Breast epithelium (tissue), 3 donors: ENCODE data around the gene BBX.

ENCODE experiments used
- POLR2A ChIP-seq: fragments of 450-650 bp; IDR thresholded peaks from one replicate; pipeline ENCODE4 v1.6.1; 2016; ENCODE audit warnings: antibody characterized with exemption, mild to moderate bottlenecking, moderate library complexity
- POLR2AphosphoS5 ChIP-seq, 3 donors: sonication (generic); formaldehyde crosslinking; IDR thresholded peaks; one replicate each; pipeline ENCODE4 v1.6.1; 2017; ENCODE audit warnings: antibody characterized with exemption in 3 of 3
- TF ChIP-seq, protein P1 (sequence below), 3 donors: fragments of 450-650 bp; IDR thresholded peaks; one replicate each; pipeline ENCODE4 v1.5.1; 2016 to 2017; ENCODE audit warnings: antibody characterized with exemption in 3 of 3, mild to moderate bottlenecking in 3 of 3, moderate library complexity in 3 of 3

DNA sequence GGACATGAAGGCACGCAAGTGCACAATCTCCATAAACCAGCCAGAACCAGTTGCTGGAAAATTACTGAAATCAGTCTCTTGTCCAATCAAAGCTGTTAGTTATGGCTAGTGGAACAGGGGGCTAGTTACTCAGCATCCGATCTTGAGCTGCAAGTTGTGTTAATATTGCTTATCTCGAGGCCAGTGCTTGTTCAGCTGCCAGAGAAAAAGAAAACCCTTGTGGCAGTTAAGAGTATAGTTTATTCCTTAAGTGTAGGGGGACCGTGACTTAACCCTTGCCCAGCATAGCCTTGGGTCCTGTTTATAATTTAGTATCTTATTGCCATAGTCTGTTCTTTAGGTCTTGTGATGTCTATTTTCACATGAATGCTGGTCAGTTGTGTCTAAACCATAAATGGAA lies 299.5 kb downstream of the BBX start:
- TF ChIP-seq, protein P1, sequence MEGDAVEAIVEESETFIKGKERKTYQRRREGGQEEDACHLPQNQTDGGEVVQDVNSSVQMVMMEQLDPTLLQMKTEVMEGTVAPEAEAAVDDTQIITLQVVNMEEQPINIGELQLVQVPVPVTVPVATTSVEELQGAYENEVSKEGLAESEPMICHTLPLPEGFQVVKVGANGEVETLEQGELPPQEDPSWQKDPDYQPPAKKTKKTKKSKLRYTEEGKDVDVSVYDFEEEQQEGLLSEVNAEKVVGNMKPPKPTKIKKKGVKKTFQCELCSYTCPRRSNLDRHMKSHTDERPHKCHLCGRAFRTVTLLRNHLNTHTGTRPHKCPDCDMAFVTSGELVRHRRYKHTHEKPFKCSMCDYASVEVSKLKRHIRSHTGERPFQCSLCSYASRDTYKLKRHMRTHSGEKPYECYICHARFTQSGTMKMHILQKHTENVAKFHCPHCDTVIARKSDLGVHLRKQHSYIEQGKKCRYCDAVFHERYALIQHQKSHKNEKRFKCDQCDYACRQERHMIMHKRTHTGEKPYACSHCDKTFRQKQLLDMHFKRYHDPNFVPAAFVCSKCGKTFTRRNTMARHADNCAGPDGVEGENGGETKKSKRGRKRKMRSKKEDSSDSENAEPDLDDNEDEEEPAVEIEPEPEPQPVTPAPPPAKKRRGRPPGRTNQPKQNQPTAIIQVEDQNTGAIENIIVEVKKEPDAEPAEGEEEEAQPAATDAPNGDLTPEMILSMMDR (IDR thresholded peaks at IDR 0.05): no peak
- TF ChIP-seq POLR2A (no peak), POLR2AphosphoS5 (IDR thresholded peaks at IDR 0.05) (no peak)
